Peyer's patch (tissue), 4 donors: Measurements from ENCODE around the gene CYTH2. TPM values are rescaled to one million over a fixed set of nuclear protein-coding genes. Genes with fewer than 3 reads are reported as not detected.

ENCODE experiments used
- DNase-seq, 3 donors: peaks; one replicate each; pipeline ENCODE4 v3.0.0-alpha.2; 2017 to 2019
- H3K27ac ChIP-seq, 4 donors: fragments of 200-600 bp; sonication (generic); one replicate each; pipeline ENCODE4 v1.5.1; 2016 to 2019
- H3K27me3 ChIP-seq, 2 donors: fragments of 200-600 bp; sonication (generic); one replicate each; pipeline ENCODE4 v1.5.1; 2019
- H3K36me3 ChIP-seq, 3 donors: fragments of 200-600 bp; sonication (generic); one replicate each; pipeline ENCODE4 v1.5.1; 2016 to 2019
- H3K4me1 ChIP-seq, 4 donors: fragments of 200-600 bp; sonication (generic); one replicate each; pipeline ENCODE4 v1.5.1; 2016 to 2019
- H3K4me3 ChIP-seq, 4 donors: fragments of 200-600 bp; sonication (generic); 1 replicate in 3 of 4; 2 replicates in 1 of 4; pipeline ENCODE4 v1.5.1; 2016 to 2019; ENCODE audit warnings: mild to moderate bottlenecking in 1 of 4
- H3K9me3 ChIP-seq, 4 donors: fragments of 200-600 bp; sonication (generic); one replicate each; pipeline ENCODE4 v1.5.1; 2016 to 2019; ENCODE audit warnings: mild to moderate bottlenecking in 1 of 4
- POLR2A ChIP-seq, 2 donors: fragments of 450-650 bp; IDR thresholded peaks; one replicate each; pipeline ENCODE4 v1.5.1; 2017; ENCODE audit warnings: antibody characterized with exemption in 2 of 2, mild to moderate bottlenecking in 2 of 2, moderate library complexity in 2 of 2
- total RNA-seq, 4 donors: library from RNA; depleted of rRNA; stranded (reverse); fragments of >200 nt; gene quantifications; one replicate each; pipeline ENCODE4 v1.1.0, GENCODE V29; 2016
- TF ChIP-seq, protein P1 (sequence below), 6 experiments: fragments of 450-650 bp in 4 of 6; fragments of 200-600 bp in 2 of 6; sonication (generic) in 1 of 6; IDR thresholded peaks; one replicate each; pipeline ENCODE4 v1.5.1; 2017 to 2019; ENCODE audit warnings: antibody characterized with exemption in 6 of 6, mild to moderate bottlenecking in 3 of 6, moderate library complexity in 1 of 6

Gene CYTH2
- total RNA-seq, 4 donors from 2014 or later = 64.5 to 160 (median 76.9) TPM

DNA sequence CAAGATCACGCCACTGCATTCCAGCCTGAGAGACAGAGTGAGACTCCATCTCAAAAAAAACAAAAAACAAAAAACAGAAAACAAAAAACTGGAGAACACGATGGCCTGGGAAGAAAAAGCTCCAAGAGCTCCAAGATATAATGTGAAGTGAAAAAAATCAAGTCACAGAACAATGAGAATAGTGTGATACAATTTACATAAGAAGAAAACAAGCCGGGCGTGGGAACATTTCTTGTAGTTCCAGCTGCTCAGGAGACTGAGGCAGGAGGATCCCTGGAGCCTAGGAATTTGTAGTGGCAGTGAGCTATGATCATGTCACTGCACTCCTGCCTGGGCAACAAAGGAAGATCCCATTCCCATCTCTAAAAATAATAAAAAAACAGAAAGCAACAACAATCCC lies 51.0 kb downstream of the CYTH2 start:
- Histone ChIP-seq H3K4me1 (no peaks in the 10 kb centered on the region), H3K27me3 (no peaks in the 10 kb centered on the region), H3K9me3 (peaks cover 0 to 8% (median 2%) of the 10 kb centered on the region in 4 donors), H3K36me3 (no peaks in the 10 kb centered on the region), H3K4me3 (no peak overlapping the region), H3K27ac (no peak overlapping the region)
- TF ChIP-seq, protein P1, sequence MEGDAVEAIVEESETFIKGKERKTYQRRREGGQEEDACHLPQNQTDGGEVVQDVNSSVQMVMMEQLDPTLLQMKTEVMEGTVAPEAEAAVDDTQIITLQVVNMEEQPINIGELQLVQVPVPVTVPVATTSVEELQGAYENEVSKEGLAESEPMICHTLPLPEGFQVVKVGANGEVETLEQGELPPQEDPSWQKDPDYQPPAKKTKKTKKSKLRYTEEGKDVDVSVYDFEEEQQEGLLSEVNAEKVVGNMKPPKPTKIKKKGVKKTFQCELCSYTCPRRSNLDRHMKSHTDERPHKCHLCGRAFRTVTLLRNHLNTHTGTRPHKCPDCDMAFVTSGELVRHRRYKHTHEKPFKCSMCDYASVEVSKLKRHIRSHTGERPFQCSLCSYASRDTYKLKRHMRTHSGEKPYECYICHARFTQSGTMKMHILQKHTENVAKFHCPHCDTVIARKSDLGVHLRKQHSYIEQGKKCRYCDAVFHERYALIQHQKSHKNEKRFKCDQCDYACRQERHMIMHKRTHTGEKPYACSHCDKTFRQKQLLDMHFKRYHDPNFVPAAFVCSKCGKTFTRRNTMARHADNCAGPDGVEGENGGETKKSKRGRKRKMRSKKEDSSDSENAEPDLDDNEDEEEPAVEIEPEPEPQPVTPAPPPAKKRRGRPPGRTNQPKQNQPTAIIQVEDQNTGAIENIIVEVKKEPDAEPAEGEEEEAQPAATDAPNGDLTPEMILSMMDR (IDR thresholded peaks at IDR 0.05) = no peak
- TF ChIP-seq POLR2A (IDR thresholded peaks at IDR 0.05) = no peak
- DNase-seq = no peak

GRCh38 chr19:48524221-48524620 lies 55.1 kb downstream of the CYTH2 start:
- DNase-seq = no peak
- no peaks in the 10 kb centered on the region for H3K36me3 ChIP-seq
- peaks cover 0 to 21% (median 5%) of the 10 kb centered on the region in 4 donors for H3K9me3 ChIP-seq
- TF ChIP-seq POLR2A (IDR thresholded peaks at IDR 0.05) = no peak
- TF ChIP-seq, protein P1 (IDR thresholded peaks at IDR 0.05) = no peak
- no peak overlapping the region for H3K27ac ChIP-seq
- no peaks in the 10 kb centered on the region for H3K4me1 ChIP-seq
- no peak overlapping the region for H3K4me3 ChIP-seq
- no peaks in the 10 kb centered on the region for H3K27me3 ChIP-seq

DNA sequence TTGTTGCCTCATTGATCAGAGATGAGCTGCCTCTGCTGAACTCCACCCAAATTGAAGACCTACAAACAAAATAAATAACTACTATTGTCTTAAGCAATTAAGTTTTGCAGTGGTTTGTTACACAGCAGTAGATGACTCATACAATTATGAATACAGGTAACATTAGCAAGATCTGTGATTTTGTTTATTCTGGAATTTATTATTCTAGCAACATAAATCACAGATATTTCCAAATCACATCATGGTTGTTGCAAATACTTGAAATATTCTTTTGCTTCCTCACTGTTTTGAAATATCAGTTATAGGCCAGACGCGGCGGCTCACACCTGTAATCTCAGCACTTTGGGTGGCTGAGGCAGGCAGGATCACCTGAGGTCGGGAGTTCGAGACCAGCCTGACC lies 55.6 kb downstream of the CYTH2 start:
- no peaks in the 10 kb centered on the region for H3K4me1 ChIP-seq

DNA sequence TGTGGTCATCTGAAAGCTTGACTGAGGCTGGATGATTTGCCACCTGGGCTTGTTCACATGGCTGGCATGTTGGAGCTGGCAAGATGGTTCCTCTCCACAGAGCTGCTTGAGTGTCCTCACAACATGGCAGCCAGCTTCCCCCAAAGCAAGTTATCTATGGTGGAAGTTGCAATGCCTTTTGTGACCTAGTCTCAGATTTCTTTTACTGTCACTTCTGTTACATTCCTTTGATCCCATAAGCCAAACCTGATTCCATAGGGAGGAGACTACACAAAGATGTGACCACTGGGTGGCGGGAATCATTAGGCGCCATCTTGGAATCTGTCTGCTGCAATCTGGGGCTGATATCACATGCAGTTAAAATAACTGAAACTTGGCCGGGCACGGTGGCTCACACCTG lies 60.0 kb downstream of the CYTH2 start:
- peaks cover 0 to 24% (median 7%) of the 10 kb centered on the region in 4 donors for H3K9me3 ChIP-seq
- no peaks in the 10 kb centered on the region for H3K27me3 ChIP-seq
- DNase-seq = no peak

More for the DNA sequence above, 55.6 kb downstream of the CYTH2 start:
- Histone ChIP-seq H3K27ac (no peak overlapping the region), H3K27me3 (no peaks in the 10 kb centered on the region), H3K4me3 (no peak overlapping the region), H3K9me3 (peaks cover 0 to 24% (median 8%) of the 10 kb centered on the region in 4 donors), H3K36me3 (no peaks in the 10 kb centered on the region)
- TF ChIP-seq, protein P1 (IDR thresholded peaks at IDR 0.05) = no peak
- no peak for TF ChIP-seq POLR2A (IDR thresholded peaks at IDR 0.05)
- no peak for DNase-seq

GRCh38 chr19:48530066-48530720 lies 61.0 kb downstream of the CYTH2 start:
- no peak for DNase-seq
- H3K27me3 ChIP-seq = no peaks in the 10 kb centered on the region
- peaks cover 0 to 19% (median 4%) of the 10 kb centered on the region in 4 donors for H3K9me3 ChIP-seq
- H3K27ac ChIP-seq = no peak overlapping the region
- TF ChIP-seq, protein P1 (IDR thresholded peaks at IDR 0.05) = no peak
- TF ChIP-seq POLR2A (IDR thresholded peaks at IDR 0.05) = no peak
- no peaks in the 10 kb centered on the region for H3K36me3 ChIP-seq
- no peaks in the 10 kb centered on the region for H3K4me1 ChIP-seq
- no peak overlapping the region for H3K4me3 ChIP-seq

More for the DNA sequence above, 60.0 kb downstream of the CYTH2 start:
- H3K27ac ChIP-seq = no peak overlapping the region
- H3K4me3 ChIP-seq = no peak overlapping the region
- no peaks in the 10 kb centered on the region for H3K4me1 ChIP-seq
- TF ChIP-seq, protein P1 (IDR thresholded peaks at IDR 0.05) = no peak
- TF ChIP-seq POLR2A (IDR thresholded peaks at IDR 0.05) = no peak
- no peaks in the 10 kb centered on the region for H3K36me3 ChIP-seq
